ENCODE results near the gene DNM3.

The DNM3 gene

DNA sequence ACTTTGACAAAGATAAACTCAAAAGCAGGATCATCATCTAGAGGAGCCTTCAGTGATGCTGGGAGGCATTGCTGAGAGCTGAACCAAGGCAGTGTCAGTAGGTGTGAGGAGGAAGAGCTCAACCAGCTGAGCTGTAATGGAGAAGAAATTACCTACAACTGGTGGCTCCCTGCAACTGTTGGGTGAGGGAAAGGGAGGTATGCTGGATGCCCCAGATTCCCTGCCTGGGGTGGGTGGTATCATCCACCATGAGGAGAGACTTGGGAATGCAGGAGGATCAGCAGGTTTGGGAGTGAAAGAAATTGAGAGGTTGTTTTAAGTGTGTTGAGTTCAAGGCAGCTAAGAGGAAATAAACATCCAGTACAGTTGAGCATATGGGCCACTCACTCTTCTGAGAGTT is 199.8 kb downstream of the DNM3 start:
- H3K23ac ChIP-seq (ENCODE audit: low read length in 2 of 2) = no peak overlapping the region
- peak overlapping the region; percentile 3 for H3K27ac ChIP-seq (ENCODE audit: low read length, poor library complexity, severe bottlenecking)
- no peak overlapping the region for H3K9ac ChIP-seq (ENCODE audit: low read length)
- H3K4ac ChIP-seq (ENCODE audit: low read depth in 1 of 2, low read length in 2 of 2) = peak overlapping the region in 1 of 2 experiments; percentile 17
- peak overlapping the region in 1 of 2 experiments; percentile 4 for H3K18ac ChIP-seq (ENCODE audit: low read depth in 1 of 2, low read length in 2 of 2)
- peaks cover 3% of the 10 kb centered on the region for H3K4me1 ChIP-seq (ENCODE audit: control insufficient read depth, insufficient read depth, low read depth, low read length)
- H2BK5ac ChIP-seq (ENCODE audit: low read depth, low read length, poor library complexity, severe bottlenecking) = no peak overlapping the region
- peak overlapping the region; percentile 97 for H2AK5ac ChIP-seq (ENCODE audit: low read length, severe bottlenecking)
- DNase-seq = no peak
- H3K4me2 ChIP-seq (ENCODE audit: low read length, poor library complexity, severe bottlenecking) = no peak overlapping the region
- no peak overlapping the region for H4K8ac ChIP-seq (ENCODE audit: low read length)
- H2BK15ac ChIP-seq (ENCODE audit: low read depth, poor library complexity, severe bottlenecking) = peak overlapping the region; percentile 84
- no peaks in the 10 kb centered on the region for H3K9me3 ChIP-seq (ENCODE audit: control insufficient read depth, low read length)
- H3K79me1 ChIP-seq (replicated peaks; ENCODE audit: low read length, poor library complexity, severe bottlenecking) = no peaks in the 10 kb centered on the region
- H2AFZ ChIP-seq (ENCODE audit: low read depth, low read length) = no peak overlapping the region
- H3K27me3 ChIP-seq (ENCODE audit: control insufficient read depth in 1 of 2, insufficient read depth in 1 of 2, low read length in 2 of 2) = no peaks in the 10 kb centered on the region
- peak overlapping the region in 1 of 2 experiments; percentile 17 for H2BK12ac ChIP-seq (ENCODE audit: low read length in 2 of 2)
- no peak overlapping the region for H4K91ac ChIP-seq (ENCODE audit: low read length)
- H3K14ac ChIP-seq (ENCODE audit: low read length in 2 of 2) = no peak overlapping the region
- H3K36me3 ChIP-seq (ENCODE audit: control insufficient read depth in 1 of 2, insufficient read depth in 2 of 2, low read depth in 1 of 2, low read length in 2 of 2) = peaks cover 0 to 2% of the 10 kb centered on the region in 2 experiments
- no peak overlapping the region for H3K4me3 ChIP-seq (ENCODE audit: insufficient read depth in 1 of 2, low read depth in 1 of 2, low read length in 2 of 2)
- no peak overlapping the region for H2BK120ac ChIP-seq (ENCODE audit: low read depth, low read length)

DNA sequence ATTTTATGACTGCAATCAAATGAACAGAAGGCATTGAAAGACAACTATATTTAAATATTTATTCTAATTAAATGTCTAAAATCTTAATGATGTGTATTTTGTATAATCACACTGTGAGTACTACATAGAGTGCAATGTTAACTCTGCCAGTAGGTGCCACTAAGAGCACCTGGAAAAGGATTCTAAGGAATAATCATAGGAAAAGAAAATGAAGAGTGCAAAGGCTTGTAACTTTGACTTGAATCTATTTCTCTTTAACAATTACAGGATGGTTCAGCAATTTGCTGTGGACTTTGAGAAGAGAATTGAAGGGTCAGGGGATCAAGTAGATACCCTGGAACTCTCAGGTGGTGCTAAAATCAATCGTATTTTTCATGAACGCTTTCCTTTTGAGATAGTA is 200.4 kb downstream of the DNM3 start:
- Histone ChIP-seq H2BK15ac (ENCODE audit: low read depth, poor library complexity, severe bottlenecking) (no peak overlapping the region), H2AK5ac (ENCODE audit: low read length, severe bottlenecking) (no peak overlapping the region), H3K36me3 (ENCODE audit: control insufficient read depth in 1 of 2, insufficient read depth in 2 of 2, low read depth in 1 of 2, low read length in 2 of 2) (peaks cover 0 to 2% of the 10 kb centered on the region in 2 experiments), H3K79me1 (replicated peaks; ENCODE audit: low read length, poor library complexity, severe bottlenecking) (no peaks in the 10 kb centered on the region), H3K4ac (ENCODE audit: low read depth in 1 of 2, low read length in 2 of 2) (no peak overlapping the region), H3K27me3 (ENCODE audit: control insufficient read depth in 1 of 2, insufficient read depth in 1 of 2, low read length in 2 of 2) (no peaks in the 10 kb centered on the region), H3K23ac (ENCODE audit: low read length in 2 of 2) (no peak overlapping the region), H3K4me2 (ENCODE audit: low read length, poor library complexity, severe bottlenecking) (no peak overlapping the region), H3K9ac (ENCODE audit: low read length) (peak overlapping the region; percentile 81), H3K9me3 (ENCODE audit: control insufficient read depth, low read length) (no peaks in the 10 kb centered on the region), H2BK120ac (ENCODE audit: low read depth, low read length) (no peak overlapping the region), H2AFZ (ENCODE audit: low read depth, low read length) (no peak overlapping the region), H3K14ac (ENCODE audit: low read length in 2 of 2) (no peak overlapping the region), H3K4me1 (ENCODE audit: control insufficient read depth, insufficient read depth, low read depth, low read length) (peaks cover 3% of the 10 kb centered on the region), H3K4me3 (ENCODE audit: insufficient read depth in 1 of 2, low read depth in 1 of 2, low read length in 2 of 2) (peak overlapping the region in 1 of 2 experiments; percentile 52), H4K8ac (ENCODE audit: low read length) (no peak overlapping the region), H3K27ac (ENCODE audit: low read length, poor library complexity, severe bottlenecking) (no peak overlapping the region), H3K18ac (ENCODE audit: low read depth in 1 of 2, low read length in 2 of 2) (no peak overlapping the region), H2BK12ac (ENCODE audit: low read length in 2 of 2) (no peak overlapping the region), H4K91ac (ENCODE audit: low read length) (no peak overlapping the region), H2BK5ac (ENCODE audit: low read depth, low read length, poor library complexity, severe bottlenecking) (no peak overlapping the region)
- DNase-seq = peak; percentile 31
- no CpG with 5 or more reads among the region's 2 CpGs for WGBS

DNA sequence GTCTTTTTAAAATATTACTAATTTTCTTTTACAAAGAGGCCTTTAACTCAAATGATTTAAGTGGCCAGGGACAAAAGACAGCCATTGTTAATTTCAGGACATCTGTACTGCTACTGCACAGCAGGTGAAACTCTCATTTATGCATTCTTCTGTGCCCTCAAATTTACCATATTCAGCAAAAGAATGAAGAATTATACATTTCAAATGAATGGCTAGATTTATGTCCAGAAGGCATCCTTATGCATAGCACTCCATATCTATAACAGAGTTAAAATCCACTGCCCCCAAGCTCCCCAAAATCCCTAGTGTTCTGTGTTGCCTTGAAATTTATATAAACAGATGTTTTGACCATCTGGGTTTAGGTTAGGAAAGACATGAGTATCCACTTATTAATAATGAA is 202.6 kb downstream of the DNM3 start:
- Histone ChIP-seq H2BK12ac (ENCODE audit: low read length in 2 of 2) (no peak overlapping the region), H3K36me3 (ENCODE audit: control insufficient read depth in 1 of 2, insufficient read depth in 2 of 2, low read depth in 1 of 2, low read length in 2 of 2) (peaks cover 0 to 2% of the 10 kb centered on the region in 2 experiments), H3K14ac (ENCODE audit: low read length in 2 of 2) (no peak overlapping the region), H2AK5ac (ENCODE audit: low read length, severe bottlenecking) (no peak overlapping the region), H2BK120ac (ENCODE audit: low read depth, low read length) (no peak overlapping the region), H3K4me1 (ENCODE audit: control insufficient read depth, insufficient read depth, low read depth, low read length) (peaks cover 3% of the 10 kb centered on the region), H4K8ac (ENCODE audit: low read length) (no peak overlapping the region), H3K9me3 (ENCODE audit: control insufficient read depth, low read length) (no peaks in the 10 kb centered on the region), H2AFZ (ENCODE audit: low read depth, low read length) (no peak overlapping the region), H3K27ac (ENCODE audit: low read length, poor library complexity, severe bottlenecking) (no peak overlapping the region), H3K4ac (ENCODE audit: low read depth in 1 of 2, low read length in 2 of 2) (no peak overlapping the region), H3K27me3 (ENCODE audit: control insufficient read depth in 1 of 2, insufficient read depth in 1 of 2, low read length in 2 of 2) (no peaks in the 10 kb centered on the region), H3K9ac (ENCODE audit: low read length) (no peak overlapping the region), H2BK15ac (ENCODE audit: low read depth, poor library complexity, severe bottlenecking) (no peak overlapping the region), H2BK5ac (ENCODE audit: low read depth, low read length, poor library complexity, severe bottlenecking) (no peak overlapping the region), H3K4me3 (ENCODE audit: insufficient read depth in 1 of 2, low read depth in 1 of 2, low read length in 2 of 2) (no peak overlapping the region), H4K91ac (ENCODE audit: low read length) (no peak overlapping the region), H3K4me2 (ENCODE audit: low read length, poor library complexity, severe bottlenecking) (no peak overlapping the region), H3K18ac (ENCODE audit: low read depth in 1 of 2, low read length in 2 of 2) (no peak overlapping the region), H3K79me1 (replicated peaks; ENCODE audit: low read length, poor library complexity, severe bottlenecking) (no peaks in the 10 kb centered on the region), H3K23ac (ENCODE audit: low read length in 2 of 2) (no peak overlapping the region)
- DNase-seq = no peak

DNA sequence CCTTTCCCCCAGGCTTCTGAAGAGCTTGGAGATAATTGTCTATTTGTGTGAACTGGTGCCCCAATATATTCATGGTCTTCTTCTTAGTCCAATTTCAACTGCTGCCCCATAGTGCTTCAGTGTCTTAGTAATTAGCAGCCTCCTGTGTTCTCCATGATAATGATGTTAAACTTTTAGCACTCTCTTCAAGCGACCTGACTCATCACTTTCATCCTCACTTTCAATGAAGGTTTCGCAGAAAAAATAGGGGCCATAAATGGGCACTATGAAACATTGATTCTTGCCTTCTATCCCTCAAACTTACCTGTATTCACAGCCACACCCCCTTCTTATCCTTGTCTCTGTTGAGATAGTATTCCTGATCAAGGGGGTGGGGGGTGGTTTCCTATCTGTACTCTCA is 210.6 kb downstream of the DNM3 start:
- Histone ChIP-seq H3K18ac (ENCODE audit: low read depth in 1 of 2, low read length in 2 of 2) (no peak overlapping the region), H3K9ac (ENCODE audit: low read length) (no peak overlapping the region), H2BK15ac (ENCODE audit: low read depth, poor library complexity, severe bottlenecking) (no peak overlapping the region), H3K14ac (ENCODE audit: low read length in 2 of 2) (no peak overlapping the region), H3K4me2 (ENCODE audit: low read length, poor library complexity, severe bottlenecking) (no peak overlapping the region), H2BK120ac (ENCODE audit: low read depth, low read length) (no peak overlapping the region), H3K4me3 (ENCODE audit: insufficient read depth in 1 of 2, low read depth in 1 of 2, low read length in 2 of 2) (no peak overlapping the region), H3K4ac (ENCODE audit: low read depth in 1 of 2, low read length in 2 of 2) (no peak overlapping the region), H3K79me1 (replicated peaks; ENCODE audit: low read length, poor library complexity, severe bottlenecking) (no peaks in the 10 kb centered on the region), H3K9me3 (ENCODE audit: control insufficient read depth, low read length) (no peaks in the 10 kb centered on the region), H2BK12ac (ENCODE audit: low read length in 2 of 2) (no peak overlapping the region), H2BK5ac (ENCODE audit: low read depth, low read length, poor library complexity, severe bottlenecking) (no peak overlapping the region), H2AK5ac (ENCODE audit: low read length, severe bottlenecking) (no peak overlapping the region), H4K91ac (ENCODE audit: low read length) (no peak overlapping the region), H4K8ac (ENCODE audit: low read length) (no peak overlapping the region), H3K27ac (ENCODE audit: low read length, poor library complexity, severe bottlenecking) (no peak overlapping the region), H3K27me3 (ENCODE audit: control insufficient read depth in 1 of 2, insufficient read depth in 1 of 2, low read length in 2 of 2) (no peaks in the 10 kb centered on the region), H3K23ac (ENCODE audit: low read length in 2 of 2) (no peak overlapping the region), H2AFZ (ENCODE audit: low read depth, low read length) (no peak overlapping the region), H3K36me3 (ENCODE audit: control insufficient read depth in 1 of 2, insufficient read depth in 2 of 2, low read depth in 1 of 2, low read length in 2 of 2) (no peaks in the 10 kb centered on the region), H3K4me1 (ENCODE audit: control insufficient read depth, insufficient read depth, low read depth, low read length) (no peaks in the 10 kb centered on the region)
- WGBS = 78% methylated on average over 2 of the region's 2 CpGs
- no peak for DNase-seq
